HG03175 (cell line): Measurements from ENCODE around the gene UBR3.

ENCODE experiments used
- ATAC-seq: cut with Tn5 transposase; IDR thresholded peaks from one replicate; pipeline ENCODE4 v1.9.1; 2021; ENCODE audit warnings: mild to moderate bottlenecking, moderate library complexity; ENCODE audit not compliant: unreplicated experiment

The UBR3 gene

DNA sequence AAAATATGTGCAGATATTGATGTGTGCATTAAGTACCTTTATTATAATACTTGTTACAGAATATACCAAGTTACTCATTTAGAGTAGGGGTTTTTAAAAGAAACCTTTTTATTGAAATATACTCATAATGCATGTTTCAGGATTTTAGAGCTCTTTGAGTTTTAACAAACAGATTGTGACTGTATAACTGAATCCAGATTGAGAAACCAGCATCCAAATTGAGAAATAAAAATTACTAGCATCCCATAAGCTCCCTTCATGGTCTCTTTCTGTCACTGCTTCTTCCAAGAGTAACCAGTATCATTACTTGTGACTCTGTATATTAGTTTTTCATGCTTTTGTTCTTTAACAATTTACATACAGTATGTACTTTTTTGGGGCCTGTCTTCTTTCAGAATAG is 156.9 kb downstream of the UBR3 start:
- ATAC-seq: no peak

- no peak for ATAC-seq
Measured at GRCh38 chr2:169994752-169995151, 167.5 kb downstream of the UBR3 start.

- ATAC-seq: no peak
Measured at GRCh38 chr2:169997140-169997887, 170.1 kb downstream of the UBR3 start.

DNA sequence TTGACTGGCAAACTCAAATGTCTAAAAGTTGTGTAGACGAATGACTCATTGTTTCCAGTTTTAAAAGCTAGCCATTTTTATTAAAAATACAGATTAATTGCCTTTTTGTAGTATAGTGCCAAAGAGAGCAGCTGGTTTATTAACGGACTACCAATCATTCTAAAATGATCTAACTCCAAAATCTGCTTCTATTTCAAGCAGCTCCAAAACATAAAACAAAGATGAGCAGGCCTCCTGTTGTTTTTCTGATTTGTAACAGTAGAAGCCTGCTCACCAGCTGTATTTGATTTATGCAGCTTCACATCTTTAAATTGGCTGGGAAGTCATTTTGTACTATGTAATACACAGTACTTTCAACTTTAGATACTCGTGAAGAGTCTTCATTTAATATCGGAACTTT is 171.8 kb downstream of the UBR3 start:
- no peak for ATAC-seq

- ATAC-seq: no peak
Measured at GRCh38 chr2:170002096-170002495, 174.8 kb downstream of the UBR3 start.

- no peak for ATAC-seq
Measured at GRCh38 chr2:170005702-170006101, 178.4 kb downstream of the UBR3 start.

DNA sequence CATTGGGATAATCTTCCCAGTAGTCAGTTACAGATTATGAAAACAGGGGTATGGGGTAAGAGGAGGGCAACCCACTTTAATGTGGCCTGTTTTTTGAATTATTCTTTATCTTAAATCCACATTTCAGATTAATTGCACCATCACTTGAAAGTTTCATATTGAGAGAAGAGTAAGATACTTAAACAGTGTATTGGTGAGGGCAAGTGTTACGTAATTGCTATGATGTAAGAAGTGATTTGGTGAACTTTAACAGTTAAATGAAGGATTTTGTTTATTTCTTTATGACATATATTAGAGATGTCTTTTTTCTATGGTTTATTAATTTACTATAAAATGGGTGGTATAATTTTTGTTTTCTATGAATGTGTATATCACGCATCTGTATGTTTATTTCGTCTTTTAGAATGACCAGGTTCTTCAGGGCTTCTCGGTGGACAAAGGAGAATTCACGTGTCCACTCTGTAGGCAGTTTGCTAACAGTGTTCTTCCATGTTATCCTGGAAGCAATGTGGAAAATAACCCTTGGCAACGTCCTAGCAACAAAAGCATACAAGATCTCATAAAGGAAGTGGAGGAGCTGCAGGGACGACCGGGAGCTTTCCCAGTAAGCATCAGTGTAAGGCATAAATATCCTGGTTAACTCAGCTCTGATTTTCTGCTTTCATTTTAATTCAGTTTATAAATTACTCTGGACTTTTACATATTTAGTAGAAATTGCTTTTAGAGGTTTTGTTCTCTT is 179.5 kb downstream of the UBR3 start:
- ATAC-seq: no peak

DNA sequence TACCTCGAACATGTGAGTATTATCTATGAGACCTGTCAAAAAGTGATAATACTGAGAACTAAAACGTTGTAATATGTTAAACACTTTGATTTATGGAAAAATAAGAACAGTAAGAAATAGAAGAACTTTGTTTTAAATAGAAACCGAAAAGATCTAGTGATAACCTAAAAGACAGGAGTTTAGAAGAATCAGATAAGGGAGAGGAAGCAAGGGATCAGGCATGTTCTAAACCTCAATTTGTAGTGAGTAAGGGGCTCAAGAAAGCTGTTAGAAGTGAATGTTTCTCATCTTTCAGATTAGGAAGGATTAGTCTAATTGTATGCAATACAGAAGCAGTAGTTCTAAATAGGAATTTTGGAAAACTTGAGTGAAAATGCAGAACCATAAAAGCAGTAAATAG is 182.0 kb downstream of the UBR3 start:
- ATAC-seq: no peak

GRCh38 chr2:170012773-170013172 is 185.5 kb downstream of the UBR3 start:
- ATAC-seq: no peak

DNA sequence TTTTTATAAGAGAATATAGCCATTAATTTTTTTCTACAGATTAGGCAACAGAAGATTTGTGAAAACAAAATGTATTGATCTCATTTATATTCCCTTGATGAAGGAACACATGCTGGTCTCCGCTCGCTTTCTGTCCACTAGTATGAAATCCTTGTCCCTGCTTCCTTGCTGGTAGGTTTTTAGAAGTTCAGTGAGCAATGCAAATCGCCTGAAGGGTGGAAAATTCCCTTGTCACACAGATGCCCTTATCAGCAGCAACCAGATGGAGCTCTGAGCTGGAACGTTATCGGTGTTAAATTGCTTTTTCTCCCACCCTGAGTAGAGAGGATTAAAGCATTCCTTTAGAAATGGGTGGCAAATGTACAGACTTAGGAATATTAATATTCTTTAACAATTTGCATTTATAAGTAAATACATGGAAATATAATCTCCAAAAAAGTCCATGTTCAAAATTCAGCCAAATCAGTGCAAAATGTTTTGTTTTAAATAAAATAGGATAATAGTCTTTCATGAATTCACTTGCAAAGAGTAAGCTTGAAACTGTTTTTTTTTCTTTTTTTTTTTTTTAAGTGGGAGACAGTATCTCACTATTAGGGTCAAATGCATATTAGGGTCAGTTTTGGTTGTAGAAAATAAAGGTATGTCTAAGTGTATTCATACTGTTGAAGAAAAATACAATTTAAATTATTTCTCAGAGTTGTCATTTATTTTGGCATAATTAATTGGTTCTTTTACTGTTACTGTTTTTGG is 186.7 kb downstream of the UBR3 start:
- ATAC-seq: no peak

- ATAC-seq: no peak
Measured at GRCh38 chr2:170014769-170015168, 187.5 kb downstream of the UBR3 start.

DNA sequence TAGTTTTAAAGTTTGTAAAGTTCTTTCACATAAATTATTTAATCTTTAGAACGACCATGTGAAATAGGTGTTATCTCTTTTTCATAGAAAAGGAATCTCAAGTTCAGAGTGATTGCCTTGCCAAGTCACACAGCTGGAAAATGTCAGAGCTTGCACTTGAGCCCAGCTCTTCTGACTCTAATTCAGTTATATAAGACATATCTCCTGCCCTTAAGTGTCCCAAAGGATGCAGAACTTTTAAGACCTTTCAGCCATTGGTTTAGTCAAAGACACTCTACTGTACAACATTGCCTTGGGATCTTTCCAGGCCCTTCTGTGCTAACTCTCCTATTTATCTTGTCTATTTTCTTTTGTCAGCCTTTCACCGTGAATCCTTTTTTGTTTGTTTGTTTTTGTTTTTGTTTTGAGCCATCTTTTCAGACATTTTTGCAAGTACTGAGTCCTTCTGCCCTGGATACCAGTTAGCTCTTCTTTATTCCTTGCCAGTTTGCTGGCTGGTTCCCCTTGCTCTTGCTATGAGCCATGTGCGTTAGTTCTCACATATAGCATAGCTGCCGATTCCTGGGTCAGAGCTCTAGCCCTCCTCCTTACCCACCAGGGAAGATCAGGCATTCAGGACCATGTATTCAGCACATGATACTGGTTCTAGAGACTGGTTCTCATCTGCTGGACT is 190.7 kb downstream of the UBR3 start:
- no peak for ATAC-seq

GRCh38 chr2:170019060-170019805 is 192.0 kb downstream of the UBR3 start:
- no peak for ATAC-seq

DNA sequence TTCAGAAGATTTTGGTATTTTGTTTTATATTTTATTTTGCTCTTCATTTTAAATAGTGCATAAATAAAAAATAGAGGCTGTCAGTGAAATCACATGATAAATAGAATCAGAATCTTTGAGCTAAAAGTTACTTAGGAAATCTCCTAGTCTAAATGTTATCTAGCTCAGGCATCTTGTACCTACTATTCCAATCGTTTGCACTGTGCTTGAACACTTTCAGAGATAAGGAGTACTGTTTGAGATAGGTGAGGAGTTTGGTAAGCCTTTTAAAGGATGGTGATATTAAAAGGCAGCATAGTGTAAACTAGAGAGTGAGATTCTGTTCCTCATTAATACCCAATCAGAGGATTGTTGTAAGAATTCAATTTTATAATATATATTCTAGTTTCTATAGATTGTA is 193.5 kb downstream of the UBR3 start:
- no peak for ATAC-seq

GRCh38 chr2:170022692-170023091 is 195.4 kb downstream of the UBR3 start:
- no peak for ATAC-seq

DNA sequence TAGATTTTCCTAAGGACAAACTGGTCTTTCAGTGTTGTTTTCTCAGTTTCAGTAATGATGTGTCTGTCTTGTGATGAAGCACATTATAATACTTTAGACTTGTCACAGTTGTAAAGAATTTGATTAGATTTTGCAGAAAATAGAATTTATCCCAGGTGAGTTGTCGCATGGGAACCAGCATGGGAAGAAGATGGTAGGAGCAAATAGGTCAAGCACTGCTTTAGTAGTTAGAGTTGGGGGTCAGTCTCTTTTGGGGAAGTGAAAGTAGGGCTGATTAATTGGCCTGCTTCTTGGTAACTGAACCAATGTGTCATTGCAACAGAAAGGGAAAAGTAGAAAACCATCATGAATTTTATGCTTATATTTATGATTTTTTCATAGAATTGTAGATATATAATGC is 197.5 kb downstream of the UBR3 start:
- no peak for ATAC-seq

GRCh38 chr2:170025223-170025622 is 198.0 kb downstream of the UBR3 start:
- ATAC-seq: no peak

GRCh38 chr2:170026361-170026760 is 199.1 kb downstream of the UBR3 start:
- ATAC-seq: no peak

DNA sequence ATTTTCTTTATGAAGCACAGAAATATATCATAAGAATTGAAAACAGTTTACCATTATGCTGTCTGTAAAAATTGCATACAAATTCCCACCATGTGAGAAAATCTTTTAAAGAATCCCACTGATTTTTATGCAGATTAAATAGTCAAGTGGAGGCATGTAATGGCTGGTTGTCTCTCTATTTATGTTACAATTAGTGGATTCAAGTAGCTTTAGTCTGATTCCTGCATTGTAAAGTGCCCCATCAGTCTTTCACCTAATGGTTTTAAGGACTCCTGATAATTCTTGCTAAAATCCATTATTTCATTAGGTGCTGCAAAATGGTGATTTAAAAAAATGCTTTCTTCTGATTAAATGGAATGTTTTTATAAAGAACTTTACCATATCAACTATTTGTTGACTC is 202.3 kb downstream of the UBR3 start:
- ATAC-seq: no peak

- ATAC-seq: no peak
Measured at GRCh38 chr2:170030040-170030439, 202.8 kb downstream of the UBR3 start.

DNA sequence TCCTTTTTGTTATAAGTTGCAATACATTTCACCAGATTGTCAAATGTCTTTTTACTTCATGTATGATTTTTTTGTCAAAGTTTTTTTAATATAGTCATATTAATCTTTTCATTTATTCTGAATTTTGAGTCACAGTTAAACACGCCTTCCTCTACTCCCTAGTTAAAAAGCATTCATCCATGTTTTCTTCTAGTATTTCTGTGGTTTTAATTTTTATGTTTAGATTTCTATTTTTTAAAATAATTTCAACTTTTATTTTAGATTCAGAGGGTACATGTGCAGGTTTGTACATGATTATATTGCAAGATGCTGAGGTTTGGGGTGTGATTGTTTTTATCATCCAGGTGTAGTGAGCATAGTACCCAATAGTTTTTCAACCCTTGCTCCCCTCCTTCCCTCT is 204.0 kb downstream of the UBR3 start:
- no peak for ATAC-seq
